DOHH2 (cell line): ENCODE data around the gene IGSF9B.

Experiments used
- H3F3A ChIP-seq: fragments of 200-600 bp; sonication (generic), shearing (Covaris generic); 2 replicates; pipeline ENCODE4 v1.6.0; 2016; ENCODE audit warnings: antibody characterized with exemption, mild to moderate bottlenecking; ENCODE audit not compliant: control insufficient read depth, insufficient read depth
- H3K27ac ChIP-seq: fragments of 200-600 bp; sonication (generic); 2 replicates; pipeline ENCODE4 v1.5.1; 2014; ENCODE audit warnings: low read depth, mild to moderate bottlenecking, low read length, moderate library complexity
- H3K27me3 ChIP-seq: fragments of 200-600 bp; sonication (generic); 2 replicates; pipeline ENCODE4 v1.6.1; 2014; ENCODE audit warnings: mild to moderate bottlenecking, low read length, mixed read lengths; ENCODE audit not compliant: control insufficient read depth
- H3K36me3 ChIP-seq: fragments of 200-600 bp; sonication (generic); 2 replicates; pipeline ENCODE4 v1.6.1; 2014; ENCODE audit warnings: mild to moderate bottlenecking, low read length, moderate library complexity, mixed read lengths; ENCODE audit not compliant: control insufficient read depth
- H3K4me1 ChIP-seq: fragments of 200-600 bp; sonication (generic); 2 replicates; pipeline ENCODE4 v1.6.1; 2014; ENCODE audit warnings: mild to moderate bottlenecking, low read length, mixed read lengths; ENCODE audit not compliant: control insufficient read depth
- H3K4me2 ChIP-seq: fragments of 200-600 bp; sonication (generic); 2 replicates; pipeline ENCODE4 v1.6.0; 2014; ENCODE audit warnings: mild to moderate bottlenecking, low read length, moderate library complexity
- H3K4me3 ChIP-seq: fragments of 200-600 bp; sonication (generic); 2 replicates; pipeline ENCODE4 v1.5.1; 2014; ENCODE audit warnings: mild to moderate bottlenecking, low read length, mixed read lengths
- H3K79me2 ChIP-seq: fragments of 200-600 bp; sonication (generic); 2 replicates; pipeline ENCODE4 v1.6.1; 2014; ENCODE audit warnings: mild to moderate bottlenecking, low read length, mixed read lengths; ENCODE audit not compliant: control insufficient read depth
- H3K9me2 ChIP-seq: fragments of 200-600 bp; sonication (generic); replicated peaks from 2 replicates; pipeline ENCODE4 v1.6.1; 2014; ENCODE audit warnings: mild to moderate bottlenecking, low read length, mixed read lengths; ENCODE audit not compliant: control insufficient read depth
- H3K9me3 ChIP-seq: fragments of 200-600 bp; sonication (generic); 2 replicates; pipeline ENCODE4 v1.6.1; 2014; ENCODE audit warnings: antibody characterized with exemption, low read length, mixed read lengths; ENCODE audit not compliant: control insufficient read depth, insufficient read depth
- H4K20me1 ChIP-seq: fragments of 200-600 bp; sonication (generic); 2 replicates; pipeline ENCODE4 v1.6.0; 2014; ENCODE audit warnings: low read depth, mild to moderate bottlenecking, antibody characterized with exemption, low read length, moderate library complexity; ENCODE audit not compliant: control insufficient read depth, insufficient read depth
- CTCF ChIP-seq: fragments of 200-600 bp; sonication (generic); IDR thresholded peaks from one replicate; pipeline ENCODE4 v1.5.1; 2014; ENCODE audit warnings: antibody characterized with exemption, mild to moderate bottlenecking, low read depth, low read length; ENCODE audit not compliant: poor library complexity, severe bottlenecking
- EZH2phosphoT487 ChIP-seq: fragments of 200-600 bp; sonication (generic); IDR thresholded peaks from 2 replicates; pipeline ENCODE4 v1.6.1; 2017; ENCODE audit warnings: borderline replicate concordance, mild to moderate bottlenecking, antibody characterized with exemption, low read length, moderate library complexity, mixed read lengths

The IGSF9B gene

GRCh38 chr11:133977067-133977677 lies 20.4 kb upstream of the IGSF9B start:
- TF ChIP-seq EZH2phosphoT487 (no peak), CTCF (no peak)
- Histone ChIP-seq H3K4me1 (no peaks in the 10 kb centered on the region), H3K27me3 (no peaks in the 10 kb centered on the region), H3F3A (no peaks in the 10 kb centered on the region), H3K9me2 (no peaks in the 10 kb centered on the region), H4K20me1 (no peaks in the 10 kb centered on the region), H3K4me2 (no peak overlapping the region), H3K4me3 (no peak overlapping the region), H3K9me3 (no peaks in the 10 kb centered on the region), H3K79me2 (no peaks in the 10 kb centered on the region), H3K27ac (no peak overlapping the region), H3K36me3 (no peaks in the 10 kb centered on the region)

- TF ChIP-seq EZH2phosphoT487 (no peak), CTCF (no peak)
- H3K4me1 ChIP-seq, result no peaks in the 10 kb centered on the region
- H3K36me3 ChIP-seq, result no peaks in the 10 kb centered on the region
- no peaks in the 10 kb centered on the region for H3K79me2 ChIP-seq
- H3F3A ChIP-seq, result no peaks in the 10 kb centered on the region
- H3K9me2 ChIP-seq, result no peaks in the 10 kb centered on the region
- no peak overlapping the region for H3K4me3 ChIP-seq
- H4K20me1 ChIP-seq, result no peaks in the 10 kb centered on the region
- no peak overlapping the region for H3K27ac ChIP-seq
- H3K9me3 ChIP-seq, result no peaks in the 10 kb centered on the region
- no peak overlapping the region for H3K4me2 ChIP-seq
- H3K27me3 ChIP-seq, result no peaks in the 10 kb centered on the region
Observed at GRCh38 chr11:133975488-133975849, 18.7 kb upstream of the IGSF9B start.

- no peaks in the 10 kb centered on the region for H3K9me3 ChIP-seq
- H3K27ac ChIP-seq, result no peak overlapping the region
- H3K4me1 ChIP-seq, result no peaks in the 10 kb centered on the region
- H3K27me3 ChIP-seq, result no peaks in the 10 kb centered on the region
- no peak for TF ChIP-seq EZH2phosphoT487
- no peak for TF ChIP-seq CTCF
- H3K79me2 ChIP-seq, result no peaks in the 10 kb centered on the region
- H3K9me2 ChIP-seq, result no peaks in the 10 kb centered on the region
- H3K36me3 ChIP-seq, result no peaks in the 10 kb centered on the region
- H3F3A ChIP-seq, result no peaks in the 10 kb centered on the region
- H4K20me1 ChIP-seq, result no peaks in the 10 kb centered on the region
- no peak overlapping the region for H3K4me2 ChIP-seq
- no peak overlapping the region for H3K4me3 ChIP-seq
Observed at GRCh38 chr11:133974836-133975487, 18.2 kb upstream of the IGSF9B start.
